Right lobe of liver (tissue), 6 donors: Measurements from ENCODE around the gene PRADC1. TPM values are rescaled to one million over a fixed set of nuclear protein-coding genes. Genes with fewer than 3 reads are reported as not detected.
"Not testable (repeated sequence)": the region's sequence is repeated elsewhere in the genome, so short reads cannot be mapped to it uniquely, and the experiment has no call there.

Source experiments
- ATAC-seq, 4 donors: fragments of 200-7000 bp; cut with Tn5 transposase; one replicate each; pipeline ENCODE4 v1.9.1; 2020; ENCODE audit warnings: mild to moderate bottlenecking in 4 of 4, moderate library complexity in 4 of 4
- DNase-seq, 3 donors: peaks; one replicate each; pipeline ENCODE4 v3.0.0-alpha.2; 2020
- H3K27ac ChIP-seq, 3 donors: fragments of 200-600 bp; one replicate each; pipeline ENCODE4 v1.8.0; 2022
- H3K27me3 ChIP-seq, 2 donors: fragments of 200-600 bp; one replicate each; pipeline ENCODE4 v1.8.0; 2022
- H3K36me3 ChIP-seq, 4 donors: fragments of 200-600 bp; sonication (generic) in 1 of 4; one replicate each; pipeline versions ENCODE4 v1.5.1 to v1.8.0; 2017 to 2022; ENCODE audit warnings: control low read depth in 1 of 4
- H3K4me1 ChIP-seq, 4 donors: fragments of 200-600 bp; sonication (generic) in 1 of 4; one replicate each; pipeline versions ENCODE4 v1.5.1 to v1.8.0; 2017 to 2022; ENCODE audit warnings: control low read depth in 1 of 4
- H3K4me3 ChIP-seq, 3 donors: fragments of 200-600 bp; one replicate each; pipeline ENCODE4 v1.8.0; 2022
- H3K9me3 ChIP-seq, 4 donors: fragments of 200-600 bp; sonication (generic) in 1 of 4; one replicate each; pipeline versions ENCODE4 v1.5.1 to v1.8.0; 2017 to 2022; ENCODE audit warnings: control low read depth in 1 of 4
- CTCF ChIP-seq, 4 donors: fragments of 200-600 bp in 3 of 4; fragments of 450-650 bp in 1 of 4; IDR thresholded peaks; one replicate each; pipeline versions ENCODE4 v1.5.1 to v1.8.0; 2016 to 2022; ENCODE audit warnings: antibody characterized with exemption in 4 of 4, mild to moderate bottlenecking in 2 of 4
- POLR2A ChIP-seq: fragments of 450-650 bp; IDR thresholded peaks from one replicate; pipeline ENCODE4 v1.6.1; 2017; ENCODE audit warnings: antibody characterized with exemption, mild to moderate bottlenecking
- WGBS: methylation state at CpG from one replicate; pipeline ENCODE4 v1.1.6; 2018; ENCODE audit warnings: low coverage, low lambda C conversion rate; ENCODE audit not compliant: insufficient coverage; ENCODE audit errors: missing lambda C conversion rate; 5-methylcytosine and 5-hydroxymethylcytosine counted together
- intact Hi-C, 2 donors: fragments of 100-400 bp; cut with DNase I; formaldehyde crosslinking; loops; one replicate each; pipeline versions ENCODE4 v1.11.2 to v1.14.1; 2022
- total RNA-seq, 6 experiments: library from RNA; depleted of rRNA in 2 of 6; stranded (reverse); fragments of >200 nt in 2 of 6; fragmentation: NEBNext Ultra II Directional in 3 of 6; extraction: Animal tissue kit (Norgen Biotek cat#: 25700) in 3 of 6; gene quantifications; one replicate each; pipeline versions ENCODE4 v1.1.0 to v1.2.4, GENCODE V29; 2016 to 2023
- donor health status: DM: no; HTN: yes; CAD: no.
- donor health status: DM: no; HTN: no; CAD: no.
- donor health status: DM: no; HTN: no; CAD: no.
- donor health status: DM: no; HTN: yes; CAD: no.
- donor health status: DM: no; HTN: yes; CAD: no.

PRADC1 gene
- total RNA-seq, 6 experiments from 2014 or later: 17.8 to 26.1 (median 22.5) TPM

GRCh38 chr2:73202156-73203054 lies 30.6 kb downstream of the PRADC1 start, which contains the start of gene NOTO:
Gene NOTO, plus strand, starts transcription at chr2:73202574. Its CDS starts 93 bp downstream, at chr2:73202667.
- Histone ChIP-seq H3K4me3 (peak within 1 kb of the TSS in 1 of 3 donors; percentile 19), H3K27ac (no peak within 1 kb of the TSS), H3K27me3 (peaks cover 0 to 16% of the 10 kb centered on the region in 2 donors), H3K9me3 (no peaks in the 10 kb centered on the region), H3K36me3 (no peaks in the 10 kb centered on the region), H3K4me1 (peaks cover 0 to 9% (median 0%) of the 10 kb centered on the region in 4 donors)
- intact Hi-C loops: no loop called here
- ATAC-seq (peak in 3 of 4 donors; percentile 28 to 41 (median 34)), DNase-seq (peak in 1 of 3 donors; percentile 49)
- under 1% methylated on average over 25 of the region's 87 CpGs for WGBS
- TF ChIP-seq POLR2A (no peak), CTCF (IDR thresholded peaks at IDR 0.05) (no peak)

GRCh38 chr2:73200281-73200680 lies 32.8 kb downstream of the PRADC1 start:
- H3K36me3 ChIP-seq, intact Hi-C loops, H3K27ac ChIP-seq, H3K9me3 ChIP-seq, DNase-seq, ATAC-seq, H3K4me1 ChIP-seq, H3K4me3 ChIP-seq: not testable (repeated sequence)
- 67% methylated on average over 8 of the region's 10 CpGs for WGBS
- peaks cover 0 to 16% of the 10 kb centered on the region in 2 donors for H3K27me3 ChIP-seq

GRCh38 chr2:73197579-73197978 lies 35.5 kb downstream of the PRADC1 start:
- ATAC-seq: no peak
- H3K36me3 ChIP-seq: no peaks in the 10 kb centered on the region
- H3K4me1 ChIP-seq: peaks cover 0 to 4% (median 0%) of the 10 kb centered on the region in 4 donors
- intact Hi-C loops: no loop called here
- no peak for DNase-seq
- no peak overlapping the region for H3K27ac ChIP-seq
- no peak for TF ChIP-seq CTCF (IDR thresholded peaks at IDR 0.05)
- TF ChIP-seq POLR2A: no peak
- H3K27me3 ChIP-seq: peaks cover 0 to 6% of the 10 kb centered on the region in 2 donors
- H3K9me3 ChIP-seq: no peaks in the 10 kb centered on the region
- no peak overlapping the region for H3K4me3 ChIP-seq

- TF ChIP-seq POLR2A (no peak), CTCF (IDR thresholded peaks at IDR 0.05) (no peak)
- Histone ChIP-seq H3K4me3 (no peak overlapping the region), H3K4me1 (no peaks in the 10 kb centered on the region), H3K9me3 (no peaks in the 10 kb centered on the region), H3K36me3 (no peaks in the 10 kb centered on the region), H3K27ac (no peak overlapping the region), H3K27me3 (no peaks in the 10 kb centered on the region)
- WGBS: 73% methylated on average over 2 of the region's 2 CpGs
- no peak for DNase-seq
- ATAC-seq: no peak
- intact Hi-C loops: no loop called here
Measured at GRCh38 chr2:73187549-73187948, 45.5 kb downstream of the PRADC1 start.

GRCh38 chr2:73185965-73186364 lies 47.1 kb downstream of the PRADC1 start:
- DNase-seq (no peak), ATAC-seq (no peak)
- WGBS: 82% methylated on average over 2 of the region's 2 CpGs
- no peaks in the 10 kb centered on the region for H3K4me1 ChIP-seq
- intact Hi-C loops: no loop called here
- TF ChIP-seq POLR2A (no peak), CTCF (IDR thresholded peaks at IDR 0.05) (no peak)
- H3K4me3 ChIP-seq: no peak overlapping the region
- no peaks in the 10 kb centered on the region for H3K36me3 ChIP-seq
- H3K27ac ChIP-seq: no peak overlapping the region
- no peaks in the 10 kb centered on the region for H3K27me3 ChIP-seq
- H3K9me3 ChIP-seq: no peaks in the 10 kb centered on the region
